22Rv1 (cell line): Measurements from ENCODE around the gene DNASE1L2.
A peak's percentile ranks its signal among the peaks of the same experiment; 100 is the strongest.

Experiments used
- H3K27ac ChIP-seq: fragments of 450-650 bp; 2 replicates; pipeline ENCODE4 v1.5.1; 2017
- CTCF ChIP-seq: fragments of 450-650 bp; IDR thresholded peaks from 2 replicates; pipeline ENCODE4 v1.5.1; 2017; ENCODE audit warnings: mild to moderate bottlenecking
- ZFX ChIP-seq: fragments of 450-650 bp; IDR thresholded peaks from 2 replicates; pipeline ENCODE4 v1.6.1; 2017; ENCODE audit warnings: antibody characterized with exemption, borderline replicate concordance

Gene DNASE1L2

GRCh38 chr16:2208308-2208707, 27.9 kb upstream of the DNASE1L2 start:
- TF ChIP-seq CTCF (no peak), ZFX (no peak)
- peak overlapping the region; percentile 85 for H3K27ac ChIP-seq

DNA sequence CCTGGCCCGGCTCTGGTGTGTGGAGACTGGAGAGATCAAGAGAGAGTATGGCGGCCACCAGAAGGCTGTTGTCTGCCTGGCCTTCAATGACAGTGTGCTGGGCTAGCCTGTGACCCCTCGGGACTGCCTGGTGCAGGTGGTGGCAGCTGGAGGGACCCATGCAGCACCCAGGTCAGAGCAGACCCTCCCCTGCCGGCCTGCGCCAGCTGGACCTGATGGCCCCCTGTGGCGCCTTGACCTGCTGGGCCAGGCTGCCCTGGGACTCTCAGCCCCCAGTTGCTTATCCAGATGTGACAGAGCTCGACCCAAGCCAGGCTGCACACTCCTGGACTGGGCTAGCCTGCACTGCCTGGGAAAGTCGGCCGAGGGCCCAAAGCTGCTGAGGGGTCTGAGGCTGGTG, 27.5 kb upstream of the DNASE1L2 start:
- TF ChIP-seq ZFX (no peak), CTCF (no peak)
- H3K27ac ChIP-seq, result peak overlapping the region; percentile 85

DNA sequence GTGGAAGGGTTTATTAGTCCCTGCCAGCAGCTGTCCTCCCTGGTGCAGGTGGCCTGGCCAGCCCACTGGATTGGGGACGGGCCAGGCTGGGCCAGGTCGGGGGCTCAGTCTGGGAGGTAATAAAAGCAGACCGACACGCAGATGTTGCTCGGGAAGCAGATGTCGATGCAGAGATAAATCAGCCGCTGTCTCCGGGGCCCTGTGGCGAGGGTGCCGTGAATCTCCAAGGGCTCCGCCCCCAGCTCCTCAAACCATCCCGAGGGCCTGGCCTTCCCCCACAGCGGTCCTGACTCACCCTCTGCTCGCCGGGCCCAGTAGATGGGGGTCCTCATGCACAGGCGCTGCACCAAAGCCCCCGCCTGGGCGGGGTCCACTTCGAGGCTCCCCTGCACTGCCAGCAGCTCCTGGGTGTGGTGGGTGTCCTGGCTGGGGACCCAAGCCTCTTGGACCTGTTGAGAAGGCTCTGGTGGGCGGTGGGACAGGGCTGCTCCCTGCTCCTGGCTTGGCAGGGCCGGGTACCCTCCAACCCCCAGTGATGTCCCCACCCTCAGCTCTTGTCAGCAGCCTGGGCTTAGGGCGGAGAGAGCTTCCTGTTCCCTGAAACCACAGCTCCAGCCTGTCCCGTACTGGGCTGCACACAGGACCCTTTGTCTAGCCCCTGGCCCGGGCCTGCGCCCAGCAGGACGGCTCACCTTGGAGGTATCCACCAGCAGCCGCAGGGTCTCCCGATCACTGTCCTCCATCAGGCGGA, 26.8 kb upstream of the DNASE1L2 start:
- TF ChIP-seq ZFX (no peak), CTCF (no peak)
- H3K27ac ChIP-seq, result peak overlapping the region; percentile 99

GRCh38 chr16:2210009-2210332, 26.3 kb upstream of the DNASE1L2 start:
- no peak for TF ChIP-seq CTCF
- TF ChIP-seq ZFX, result no peak
- H3K27ac ChIP-seq, result peak overlapping the region; percentile 99

- peak within 1 kb of the TSS; percentile 99 for H3K27ac ChIP-seq
- TF ChIP-seq CTCF (no peak), ZFX (no peak)
Observed at GRCh38 chr16:2210386-2211365, 25.6 kb upstream of the DNASE1L2 start, which contains the start of gene BRICD5. Gene BRICD5 (minus strand): TSS chr16:2210863. CDS start chr16:2210833, 30 bp downstream.

GRCh38 chr16:2211923-2212347, 24.3 kb upstream of the DNASE1L2 start:
- H3K27ac ChIP-seq, result peak overlapping the region; percentile 99
- TF ChIP-seq ZFX (no peak), CTCF (no peak)
